Measurements from ENCODE around the gene KIF13A.

- TF ChIP-seq EZH2 (IDR thresholded peaks at IDR 0.05; ENCODE audit: low read depth, unreplicated experiment) (no peak), CTCF (conservative IDR thresholded peaks at IDR 0.05; ENCODE audit: low read depth in 2 of 2) (no peak), POLR2AphosphoS5 (IDR thresholded peaks at IDR 0.05; ENCODE audit: low read depth) (no peak)
These were observed 120.5 kb downstream of the KIF13A start for GRCh38 chr6:17866876-17867444.

Measured in GM23338 (cell line).